Lung (tissue), 12 donors: ENCODE data around the gene PAK4. TPM values are rescaled to one million over a fixed set of nuclear protein-coding genes. Genes with fewer than 3 reads are reported as not detected.
"Not testable (repeated sequence)": the region's sequence is repeated elsewhere in the genome, so short reads cannot be mapped to it uniquely, and the experiment has no call there.

Experiments used
- ATAC-seq: fragments of 200-7000 bp; cut with Tn5 transposase; one replicate; pipeline ENCODE4 v1.9.1; 2020; ENCODE audit warnings: moderate number of reproducible peaks; ENCODE audit not compliant: insufficient read depth, low FRiP score
- DNase-seq, 3 donors: peaks; one replicate each; pipeline ENCODE4 v3.0.0-alpha.2; 2013 to 2017
- H3K27ac ChIP-seq, 2 donors: one replicate each; pipeline ENCODE4 v1.5.1; 2013; ENCODE audit warnings: mild to moderate bottlenecking in 2 of 2, moderate library complexity in 2 of 2, control low read depth in 1 of 2, inconsistent platforms in 1 of 2, low read depth in 1 of 2, low read length in 1 of 2
- H3K27me3 ChIP-seq, 3 donors: one replicate each; pipeline ENCODE4 v1.5.1; 2013; ENCODE audit warnings: low read length in 2 of 3; ENCODE audit not compliant: control insufficient read depth in 3 of 3, insufficient read depth in 3 of 3
- H3K36me3 ChIP-seq, 4 donors: one replicate each; pipeline ENCODE4 v1.5.1; 2013; ENCODE audit warnings: low read length in 4 of 4, mild to moderate bottlenecking in 1 of 4, moderate library complexity in 1 of 4; ENCODE audit not compliant: control insufficient read depth in 4 of 4, insufficient read depth in 4 of 4
- H3K4me1 ChIP-seq, 5 donors: one replicate each; pipeline ENCODE4 v1.5.1; 2013; ENCODE audit warnings: low read length in 5 of 5, mild to moderate bottlenecking in 2 of 5, moderate library complexity in 1 of 5; ENCODE audit not compliant: control insufficient read depth in 5 of 5, insufficient read depth in 5 of 5
- H3K4me3 ChIP-seq: one replicate; pipeline ENCODE4 v1.5.1; 2013; ENCODE audit warnings: mild to moderate bottlenecking, control low read depth, moderate library complexity
- H3K9ac ChIP-seq, 2 donors: one replicate each; pipeline ENCODE4 v1.5.1; 2013; ENCODE audit warnings: low read length in 2 of 2, control low read depth in 1 of 2; ENCODE audit not compliant: insufficient read depth in 1 of 2
- H3K9me3 ChIP-seq, 4 donors: one replicate each; pipeline ENCODE4 v1.5.1; 2013; ENCODE audit warnings: low read length in 3 of 4, mild to moderate bottlenecking in 1 of 4, moderate library complexity in 1 of 4; ENCODE audit not compliant: control insufficient read depth in 4 of 4, insufficient read depth in 3 of 4
- CTCF ChIP-seq: IDR thresholded peaks from 2 replicates; pipeline ENCODE4 v1.5.1; 2012; ENCODE audit warnings: mild to moderate bottlenecking; ENCODE audit errors: control extremely low read depth, extremely low read depth
- WGBS, 2 donors: extraction: QIAGEN DNeasy Blood & Tissue Kit; methylation state at CpG; one replicate each; pipeline ENCODE4 v1.1.7; 2013; 5-methylcytosine and 5-hydroxymethylcytosine counted together
- polyA plus RNA-seq, 2 donors: library from polyadenylated mRNA; stranded (reverse); fragments of 200-250 nt; gene quantifications; one replicate each; pipeline ENCODE4 v1.2.1, GENCODE V29; 2013
- total RNA-seq, 2 donors: library from RNA; depleted of rRNA in 1 of 2; stranded (reverse); fragments of >200 nt in 1 of 2; gene quantifications; one replicate each; pipeline ENCODE4 v1.2.1, GENCODE V29; 2014 to 2021
- donor health status: control.
- donor health status: control.
- donor health status: Bipolar disorder and iron deficiency.
- donor health status: healthy.
- donor health status: DM: yes; HTN: yes; CAD: no.

The PAK4 gene
- total and polyA plus RNA-seq, 4 donors = 23.2 to 60.8 (median 36.7) TPM

- DNase-seq (no peak), ATAC-seq (no peak)
- TF ChIP-seq CTCF = no peak
- Histone ChIP-seq H3K9me3 (peaks cover 0 to 3% (median under 1%) of the 10 kb centered on the region in 4 donors), H3K9ac (no peak overlapping the region), H3K27ac (no peak overlapping the region), H3K4me1 (no peaks in the 10 kb centered on the region), H3K36me3 (no peaks in the 10 kb centered on the region), H3K4me3 (no peak overlapping the region), H3K27me3 (no peaks in the 10 kb centered on the region)
- WGBS, 2 donors = 72 to 84% methylated on average over 13 of the region's 13 CpGs
Observed at GRCh38 chr19:39211731-39212374, 86.3 kb downstream of the PAK4 start.

DNA sequence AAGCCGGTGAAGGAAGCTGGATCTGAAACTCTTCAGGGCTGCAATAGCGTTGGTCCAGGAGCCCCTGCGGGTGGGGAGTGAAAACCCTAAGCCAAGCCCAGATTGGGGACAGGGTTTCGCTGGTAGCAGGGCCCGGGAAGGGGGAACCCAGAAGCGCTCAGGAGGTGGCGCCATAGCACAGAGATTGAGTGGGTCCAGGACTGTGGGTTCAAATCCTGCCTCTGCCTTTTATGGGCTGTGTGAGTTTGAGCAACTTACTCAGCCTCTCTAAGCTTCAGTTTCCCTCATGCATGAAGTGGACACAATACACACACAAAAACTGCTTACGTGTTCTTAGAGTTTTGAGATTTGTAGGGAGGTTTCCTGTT lies 86.8 kb downstream of the PAK4 start:
- Histone ChIP-seq H3K4me3 (no peak overlapping the region), H3K27me3 (no peaks in the 10 kb centered on the region), H3K27ac (no peak overlapping the region), H3K36me3 (no peaks in the 10 kb centered on the region), H3K4me1 (no peaks in the 10 kb centered on the region), H3K9me3 (peaks cover 0 to 5% (median under 1%) of the 10 kb centered on the region in 4 donors), H3K9ac (no peak overlapping the region)
- 24 to 34% methylated on average over 8 of the region's 8 CpGs for WGBS, 2 donors
- ATAC-seq (no peak), DNase-seq (no peak)
- TF ChIP-seq CTCF = no peak

DNA sequence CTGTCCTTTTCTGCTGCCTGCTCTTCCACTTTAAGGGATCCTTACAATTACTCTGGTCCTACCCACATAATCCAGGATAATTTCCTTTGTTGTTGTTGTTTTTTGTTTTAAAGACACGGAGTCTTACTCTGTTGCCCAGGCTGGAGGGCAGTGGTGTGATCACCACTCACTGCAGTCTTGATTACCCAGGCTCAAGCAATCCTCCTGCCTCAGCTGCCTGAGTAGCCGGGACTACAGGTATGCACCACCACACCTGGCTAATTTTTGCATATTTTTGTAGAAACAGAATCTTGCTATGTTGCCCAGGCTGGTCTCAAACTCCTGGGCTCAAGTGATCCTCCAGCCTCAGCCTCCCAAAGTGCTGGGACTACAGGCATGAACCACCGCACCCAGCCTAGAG lies 89.7 kb downstream of the PAK4 start:
- H3K9ac ChIP-seq, H3K4me3 ChIP-seq, H3K27me3 ChIP-seq, DNase-seq, H3K9me3 ChIP-seq, ATAC-seq, H3K27ac ChIP-seq, H3K36me3 ChIP-seq, H3K4me1 ChIP-seq: not testable (repeated sequence)
- WGBS, 2 donors = 89 to 92% methylated on average over 3 of the region's 3 CpGs

- H3K9ac ChIP-seq = no peak overlapping the region
- H3K27me3 ChIP-seq = no peaks in the 10 kb centered on the region
- no peaks in the 10 kb centered on the region for H3K36me3 ChIP-seq
- WGBS, 2 donors = 84 to 90% methylated on average over 5 of the region's 5 CpGs
- no peak overlapping the region for H3K4me3 ChIP-seq
- ATAC-seq (no peak), DNase-seq (no peak)
- H3K4me1 ChIP-seq = no peaks in the 10 kb centered on the region
- H3K27ac ChIP-seq = no peak overlapping the region
- no peak for TF ChIP-seq CTCF
- peaks cover 0 to 7% (median under 1%) of the 10 kb centered on the region in 4 donors for H3K9me3 ChIP-seq
Observed at GRCh38 chr19:39217094-39217493, 91.5 kb downstream of the PAK4 start.
